ENCODE measurements around the gene MPI.

DNA sequence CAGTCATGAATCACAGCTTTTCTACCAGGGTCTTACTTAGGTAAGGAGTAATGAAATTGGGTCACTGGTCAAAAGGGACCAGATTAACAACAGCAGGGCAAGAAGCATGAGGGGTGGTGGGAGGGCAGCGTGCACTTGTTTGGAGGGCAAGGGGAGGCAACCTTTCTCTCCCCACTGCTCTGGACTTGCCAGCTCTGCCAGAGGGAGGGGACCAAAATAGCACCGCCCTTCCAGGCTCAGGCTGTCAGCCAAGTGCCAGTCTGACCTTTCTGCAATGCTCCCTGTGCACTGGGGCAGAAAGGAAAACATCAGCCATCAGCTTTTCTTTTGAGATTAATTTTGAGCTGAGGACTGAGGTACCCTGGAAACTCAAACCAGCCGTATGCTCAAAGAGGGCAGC is 42.4 kb upstream of the MPI start:
- no peak for TF ChIP-seq EZH2 (IDR thresholded peaks at IDR 0.05; ENCODE audit: low read length, missing control alignments)
- TF ChIP-seq, protein P1, sequence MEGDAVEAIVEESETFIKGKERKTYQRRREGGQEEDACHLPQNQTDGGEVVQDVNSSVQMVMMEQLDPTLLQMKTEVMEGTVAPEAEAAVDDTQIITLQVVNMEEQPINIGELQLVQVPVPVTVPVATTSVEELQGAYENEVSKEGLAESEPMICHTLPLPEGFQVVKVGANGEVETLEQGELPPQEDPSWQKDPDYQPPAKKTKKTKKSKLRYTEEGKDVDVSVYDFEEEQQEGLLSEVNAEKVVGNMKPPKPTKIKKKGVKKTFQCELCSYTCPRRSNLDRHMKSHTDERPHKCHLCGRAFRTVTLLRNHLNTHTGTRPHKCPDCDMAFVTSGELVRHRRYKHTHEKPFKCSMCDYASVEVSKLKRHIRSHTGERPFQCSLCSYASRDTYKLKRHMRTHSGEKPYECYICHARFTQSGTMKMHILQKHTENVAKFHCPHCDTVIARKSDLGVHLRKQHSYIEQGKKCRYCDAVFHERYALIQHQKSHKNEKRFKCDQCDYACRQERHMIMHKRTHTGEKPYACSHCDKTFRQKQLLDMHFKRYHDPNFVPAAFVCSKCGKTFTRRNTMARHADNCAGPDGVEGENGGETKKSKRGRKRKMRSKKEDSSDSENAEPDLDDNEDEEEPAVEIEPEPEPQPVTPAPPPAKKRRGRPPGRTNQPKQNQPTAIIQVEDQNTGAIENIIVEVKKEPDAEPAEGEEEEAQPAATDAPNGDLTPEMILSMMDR (conservative IDR thresholded peaks at IDR 0.05 in 1 of 2, IDR thresholded peaks at IDR 0.05 in 1 of 2; ENCODE audit: low read depth in 1 of 2, low read length in 2 of 2): no peak
